Measurements from ENCODE around the gene KCNJ4. TPM values are rescaled to one million over a fixed set of nuclear protein-coding genes. Genes with fewer than 3 reads are reported as not detected.

Gene KCNJ4
- total RNA-seq, 2 experiments from 2014 or later, result not detected

DNA sequence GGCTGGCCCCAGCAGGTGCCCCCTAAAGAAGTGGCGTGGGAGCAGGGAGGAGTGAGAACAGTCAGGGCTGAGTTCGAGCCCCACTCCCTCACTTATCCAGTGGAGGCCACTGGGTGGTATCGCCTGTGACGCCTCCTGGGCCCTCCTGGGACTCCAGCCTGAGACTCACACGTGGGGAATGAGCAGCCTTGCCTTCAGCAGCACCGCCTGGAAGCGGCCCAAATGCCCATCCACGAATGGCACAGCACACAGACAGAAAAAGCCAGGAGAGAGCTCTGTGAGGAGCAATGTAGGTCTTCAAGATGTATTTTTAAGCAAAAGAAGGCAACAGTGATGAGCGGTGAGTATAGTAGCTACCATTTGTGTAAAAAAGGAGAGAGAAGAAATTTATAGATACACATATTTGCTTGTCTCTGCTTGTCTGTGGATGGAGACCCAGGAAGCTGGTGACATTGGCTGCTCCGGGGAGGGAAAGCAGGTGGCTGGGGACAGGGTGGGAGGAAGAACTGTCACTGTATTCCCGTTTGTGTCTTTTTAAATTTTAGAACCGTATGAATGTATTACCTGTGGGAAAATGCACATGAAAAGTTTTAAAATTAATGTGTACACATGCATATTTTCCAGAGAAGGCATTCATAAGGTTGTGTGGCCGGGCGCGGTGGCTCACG is 13.2 kb downstream of the KCNJ4 start:
- Mint-ChIP-seq H3K4me1 (no peaks in the 10 kb centered on the region), H3K4me3 (no peak overlapping the region), H3K9me3 (ENCODE audit: low read depth) (no peaks in the 10 kb centered on the region), H3K27ac (no peak overlapping the region), H3K36me3 (no peaks in the 10 kb centered on the region), H3K27me3 (peaks cover 24% of the 10 kb centered on the region)
- CTCF ChIA-PET, result no interaction called here
- no peak for DNase-seq
- no peak for ATAC-seq

DNA sequence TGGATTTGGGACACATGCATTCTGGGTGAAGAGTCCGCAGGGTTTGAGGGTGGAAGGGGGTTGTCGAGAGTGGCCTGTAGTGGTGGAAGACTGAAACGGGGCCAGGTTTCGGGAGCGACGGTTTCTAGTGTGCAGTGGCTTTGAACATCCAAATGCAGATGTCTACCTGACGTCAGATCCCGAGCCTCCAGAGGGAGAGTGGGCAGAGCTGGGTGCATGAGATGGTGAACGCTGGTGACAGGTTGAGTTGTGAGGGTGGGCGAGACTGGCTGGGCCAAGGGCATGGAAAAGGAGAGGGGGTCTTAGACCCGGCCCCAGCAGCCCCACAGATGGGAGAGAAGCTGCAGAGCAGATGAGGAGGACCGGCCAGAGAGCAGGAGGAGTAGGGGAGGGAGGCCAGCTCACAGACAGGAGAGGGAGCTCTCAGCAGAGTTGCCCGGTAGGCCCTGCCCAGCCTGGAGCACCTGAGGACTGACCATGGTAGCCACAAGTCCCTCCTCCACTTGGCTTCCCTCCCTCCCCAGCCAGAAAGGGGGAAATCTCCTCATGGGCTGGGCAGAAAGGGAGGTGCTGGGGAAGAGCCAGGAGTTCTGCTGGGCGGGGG is 14.2 kb downstream of the KCNJ4 start:
- Mint-ChIP-seq H3K4me1 (no peaks in the 10 kb centered on the region), H3K27me3 (peaks cover 23% of the 10 kb centered on the region)
- no peak for ATAC-seq

GRCh38 chr22:38437416-38437815 is 17.6 kb downstream of the KCNJ4 start:
- Mint-ChIP-seq H3K4me1 (no peaks in the 10 kb centered on the region), H3K36me3 (no peaks in the 10 kb centered on the region), H3K4me3 (no peak overlapping the region), H3K27me3 (peaks cover 12% of the 10 kb centered on the region), H3K9me3 (ENCODE audit: low read depth) (no peaks in the 10 kb centered on the region), H3K27ac (no peak overlapping the region)
- CTCF ChIA-PET, result interaction anchor here (0.7 kb wide), 2 partner anchors 144 to 352 kb away, joined by 4 read pairs; no protein-coding TSS in a partner anchor
- no peak for DNase-seq
- no peak for ATAC-seq

More for the DNA sequence above, 14.2 kb downstream of the KCNJ4 start:
- no peak for DNase-seq
- CTCF ChIA-PET, result no interaction called here
- no peaks in the 10 kb centered on the region for H3K36me3 Mint-ChIP-seq
- H3K27ac Mint-ChIP-seq, result no peak overlapping the region
- no peaks in the 10 kb centered on the region for H3K9me3 Mint-ChIP-seq (ENCODE audit: low read depth)
- H3K4me3 Mint-ChIP-seq, result no peak overlapping the region

GRCh38 chr22:38436629-38437395 is 18.2 kb downstream of the KCNJ4 start:
- Mint-ChIP-seq H3K27ac (no peak overlapping the region), H3K27me3 (peaks cover 9% of the 10 kb centered on the region), H3K9me3 (ENCODE audit: low read depth) (no peaks in the 10 kb centered on the region), H3K4me3 (no peak overlapping the region), H3K4me1 (no peaks in the 10 kb centered on the region), H3K36me3 (no peaks in the 10 kb centered on the region)
- CTCF ChIA-PET, result no interaction called here
- no peak for ATAC-seq
- no peak for DNase-seq

- Mint-ChIP-seq H3K4me3 (no peak overlapping the region), H3K9me3 (ENCODE audit: low read depth) (no peaks in the 10 kb centered on the region), H3K4me1 (no peaks in the 10 kb centered on the region), H3K36me3 (no peaks in the 10 kb centered on the region), H3K27me3 (peaks cover 5% of the 10 kb centered on the region), H3K27ac (no peak overlapping the region)
- CTCF ChIA-PET, result no interaction called here
- ATAC-seq (no peak), DNase-seq (no peak)
These were observed 19.0 kb downstream of the KCNJ4 start for GRCh38 chr22:38435965-38436364.

GRCh38 chr22:38435010-38435409 is 20.0 kb downstream of the KCNJ4 start:
- H3K9me3 Mint-ChIP-seq (ENCODE audit: low read depth), result no peaks in the 10 kb centered on the region
- DNase-seq, result no peak
- CTCF ChIA-PET, result interaction anchor here (1.2 kb wide), 1 partner anchor 383 kb away, joined by 3 read pairs; no protein-coding TSS in a partner anchor
- H3K4me3 Mint-ChIP-seq, result no peak overlapping the region
- no peak for ATAC-seq
- peaks cover 5% of the 10 kb centered on the region for H3K27me3 Mint-ChIP-seq
- H3K4me1 Mint-ChIP-seq, result no peaks in the 10 kb centered on the region
- H3K27ac Mint-ChIP-seq, result no peak overlapping the region
- H3K36me3 Mint-ChIP-seq, result no peaks in the 10 kb centered on the region

DNA sequence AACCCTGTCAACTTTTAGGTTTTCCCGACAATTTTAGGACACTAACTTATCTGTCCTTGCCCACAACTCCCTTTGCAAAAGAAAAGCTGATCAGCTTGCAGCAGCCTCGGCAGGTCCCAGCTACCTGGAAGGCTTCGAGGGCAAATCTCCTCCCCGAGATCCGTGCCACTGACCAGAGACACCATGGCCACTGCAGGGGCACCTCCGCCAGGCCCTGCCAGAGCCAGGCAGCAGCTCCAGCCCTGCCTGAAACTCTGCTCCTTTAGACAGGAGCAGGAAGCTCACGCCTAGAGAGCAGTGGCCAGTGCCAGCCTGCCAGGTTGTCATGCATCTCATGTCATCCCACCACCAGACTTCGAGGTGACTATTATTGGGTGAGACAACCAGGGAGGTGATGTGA is 21.1 kb downstream of the KCNJ4 start:
- DNase-seq (no peak), ATAC-seq (no peak)
- Mint-ChIP-seq H3K27ac (no peak overlapping the region), H3K27me3 (peaks cover 5% of the 10 kb centered on the region), H3K4me1 (no peaks in the 10 kb centered on the region), H3K9me3 (ENCODE audit: low read depth) (no peaks in the 10 kb centered on the region), H3K36me3 (no peaks in the 10 kb centered on the region), H3K4me3 (no peak overlapping the region)
- CTCF ChIA-PET, result interaction anchor here (1.1 to 1.2 kb wide), 2 partner anchors 11 to 382 kb away, joined by 3 read pairs; no protein-coding TSS in a partner anchor

GRCh38 chr22:38432264-38432663 is 22.7 kb downstream of the KCNJ4 start:
- CTCF ChIA-PET, result no interaction called here
- no peak for ATAC-seq
- DNase-seq, result no peak
- H3K9me3 Mint-ChIP-seq (ENCODE audit: low read depth), result no peaks in the 10 kb centered on the region
- no peaks in the 10 kb centered on the region for H3K4me1 Mint-ChIP-seq
- H3K4me3 Mint-ChIP-seq, result no peak overlapping the region
- H3K27me3 Mint-ChIP-seq, result peaks cover 5% of the 10 kb centered on the region
- no peaks in the 10 kb centered on the region for H3K36me3 Mint-ChIP-seq
- H3K27ac Mint-ChIP-seq, result no peak overlapping the region

DNA sequence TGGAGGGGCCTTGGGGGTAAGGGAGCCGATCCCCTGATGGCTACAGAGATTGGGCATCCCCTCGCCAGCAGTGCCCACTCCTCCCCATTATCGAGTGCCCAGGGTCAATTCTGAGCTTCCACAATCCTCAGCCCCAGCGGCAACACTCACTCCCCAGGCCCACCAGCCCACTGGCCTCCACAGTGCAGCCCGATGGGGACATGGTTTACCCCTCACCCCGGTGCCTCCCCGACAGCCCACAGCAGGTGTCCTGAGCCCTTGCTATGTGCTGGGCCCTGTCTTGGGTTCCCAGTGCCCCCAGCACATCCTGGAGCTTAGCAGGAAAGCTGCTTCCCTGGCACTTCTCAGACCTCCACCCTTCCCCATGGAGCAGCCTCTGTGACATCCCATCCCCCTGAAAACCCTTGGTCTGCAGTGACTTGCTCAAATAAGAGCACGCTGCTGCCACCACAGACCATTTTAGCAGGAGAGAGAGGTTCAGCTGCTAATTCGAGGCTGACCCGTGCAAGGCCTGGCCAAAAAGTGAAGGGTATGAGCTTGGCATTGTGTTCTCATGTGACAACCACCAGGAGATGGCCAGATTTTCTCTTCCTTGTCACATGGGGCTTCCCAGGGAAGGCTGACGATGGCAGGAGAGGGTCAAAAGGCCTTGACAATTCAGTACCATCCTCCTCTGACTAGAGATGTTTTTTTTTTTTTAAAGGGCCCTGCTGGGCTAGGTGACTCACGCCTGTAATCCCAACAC is 23.6 kb downstream of the KCNJ4 start:
- no peaks in the 10 kb centered on the region for H3K4me1 Mint-ChIP-seq
- H3K27ac Mint-ChIP-seq, result no peak overlapping the region

DNA sequence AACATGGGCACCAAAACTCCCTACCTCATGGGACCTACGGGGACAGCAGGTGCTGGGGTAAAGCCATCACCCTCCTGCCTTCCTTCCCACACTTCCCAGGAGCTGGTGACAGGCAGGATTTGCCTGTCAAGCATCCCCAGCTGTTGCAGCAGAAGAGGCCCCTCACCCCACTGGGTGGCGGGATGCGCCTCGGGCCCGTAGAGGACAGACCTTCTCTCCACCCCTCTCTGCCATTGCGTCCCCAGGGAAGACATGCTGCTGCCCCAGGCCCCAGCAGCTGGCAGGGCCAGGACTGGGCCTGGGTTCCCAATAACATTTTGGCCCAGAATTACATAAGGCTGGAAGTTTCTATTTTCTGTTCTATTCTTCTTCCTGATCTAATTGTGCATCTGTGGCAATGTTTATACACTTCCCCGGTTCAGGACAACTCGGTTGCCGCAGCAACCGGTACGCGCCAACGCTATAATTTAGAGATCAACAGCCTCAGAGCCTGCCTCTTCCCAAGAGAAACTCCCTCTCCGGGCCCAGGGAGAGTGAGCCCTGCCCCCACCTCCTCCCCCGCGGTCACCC is 25.4 kb downstream of the KCNJ4 start:
- CTCF ChIA-PET, result no interaction called here
- DNase-seq, result no peak
- H3K27ac Mint-ChIP-seq, result no peak overlapping the region
- H3K27me3 Mint-ChIP-seq, result peaks cover 5% of the 10 kb centered on the region
- no peak for ATAC-seq
- no peak overlapping the region for H3K4me3 Mint-ChIP-seq
- H3K36me3 Mint-ChIP-seq, result no peaks in the 10 kb centered on the region
- H3K9me3 Mint-ChIP-seq (ENCODE audit: low read depth), result no peaks in the 10 kb centered on the region
- H3K4me1 Mint-ChIP-seq, result no peaks in the 10 kb centered on the region

More for the DNA sequence above, 23.6 kb downstream of the KCNJ4 start:
- CTCF ChIA-PET, result no interaction called here
- DNase-seq, result no peak
- Mint-ChIP-seq H3K36me3 (no peaks in the 10 kb centered on the region), H3K4me3 (no peak overlapping the region), H3K9me3 (ENCODE audit: low read depth) (no peaks in the 10 kb centered on the region), H3K27me3 (peaks cover 5% of the 10 kb centered on the region)
- ATAC-seq, result no peak

DNA sequence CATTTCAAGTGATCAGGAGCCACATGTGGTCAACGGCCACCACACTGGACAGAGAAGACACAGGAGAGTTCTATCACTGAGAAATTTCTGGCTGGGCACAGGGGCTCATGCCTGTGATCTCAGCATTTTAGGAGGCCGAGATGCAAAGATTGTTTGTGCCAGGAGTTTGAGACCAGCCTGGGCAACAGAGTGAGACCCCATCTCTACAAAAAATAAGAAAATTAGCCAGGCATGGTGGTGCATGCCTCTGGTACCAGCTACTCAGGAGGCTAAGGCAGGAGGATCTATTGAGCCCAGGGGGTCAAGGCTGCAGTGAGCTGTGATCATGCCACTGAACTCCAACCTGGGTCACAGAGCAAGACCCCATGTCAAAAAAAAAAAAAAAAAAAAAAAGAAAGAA is 26.3 kb downstream of the KCNJ4 start:
- no peak for ATAC-seq
- Mint-ChIP-seq H3K9me3 (ENCODE audit: low read depth) (no peaks in the 10 kb centered on the region), H3K4me3 (no peak overlapping the region), H3K4me1 (no peaks in the 10 kb centered on the region), H3K27me3 (no peaks in the 10 kb centered on the region), H3K27ac (no peak overlapping the region), H3K36me3 (no peaks in the 10 kb centered on the region)
- DNase-seq, result no peak
- CTCF ChIA-PET, result no interaction called here

DNA sequence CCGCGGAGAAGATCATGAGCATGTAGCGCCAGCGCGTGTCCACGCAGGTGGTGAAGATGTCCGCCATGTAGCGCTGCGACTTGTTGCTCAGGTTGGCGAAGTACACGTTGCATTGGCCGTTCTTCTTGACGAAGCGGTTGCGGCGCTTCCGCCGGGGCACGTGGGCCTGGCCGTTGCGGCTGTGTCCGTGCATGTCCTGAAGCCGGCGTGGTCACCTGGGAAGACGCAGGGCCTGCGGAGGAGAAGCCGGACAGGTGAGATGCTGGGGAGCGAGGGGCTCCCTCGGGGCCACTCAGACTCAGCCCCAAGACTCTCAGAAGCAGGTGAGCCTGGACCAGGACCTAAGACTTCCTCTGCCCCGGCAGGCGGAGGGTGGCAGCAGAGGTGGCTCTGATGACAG is 27.1 kb downstream of the KCNJ4 start:
- Mint-ChIP-seq H3K4me1 (no peaks in the 10 kb centered on the region), H3K9me3 (ENCODE audit: low read depth) (no peaks in the 10 kb centered on the region), H3K27ac (no peak overlapping the region), H3K4me3 (no peak overlapping the region), H3K27me3 (no peaks in the 10 kb centered on the region), H3K36me3 (no peaks in the 10 kb centered on the region)
- DNase-seq, result no peak
- CTCF ChIA-PET, result no interaction called here
- ATAC-seq, result no peak

- Mint-ChIP-seq H3K36me3 (no peaks in the 10 kb centered on the region), H3K27me3 (no peaks in the 10 kb centered on the region)
These were observed 27.5 kb downstream of the KCNJ4 start for GRCh38 chr22:38427465-38427864.

More at GRCh38 chr22:38427465-38427864, 27.5 kb downstream of the KCNJ4 start:
- Mint-ChIP-seq H3K9me3 (ENCODE audit: low read depth) (no peaks in the 10 kb centered on the region), H3K27ac (no peak overlapping the region), H3K4me1 (no peaks in the 10 kb centered on the region), H3K4me3 (no peak overlapping the region)
- ATAC-seq (no peak), DNase-seq (no peak)
- CTCF ChIA-PET, result interaction anchor here (0.5 kb wide), 1 partner anchor 179 kb away, joined by 3 read pairs; no protein-coding TSS in a partner anchor

Data from activated CD8-positive, alpha-beta memory T cell treated with anti-CD3 and anti-CD28 coated beads, Interleukin-2, amount 10 ng/mL, durations not matched to agents 7 days and 5 days (primary cell).